Natural killer cell (primary cell): ENCODE measurements around the gene DCAF10. TPM values are rescaled to one million over a fixed set of nuclear protein-coding genes. Genes with fewer than 3 reads are reported as not detected.

Source experiments
- ATAC-seq, 3 donors: fragments of 150-1000 bp in 2 of 3; fragments of 200-7000 bp in 1 of 3; cut with Tn5 transposase; 1 replicate in 1 of 3; 2 replicates in 2 of 3; pipeline ENCODE4 v1.10.0; 2021; ENCODE audit warnings: mild to moderate bottlenecking in 2 of 3, moderate library complexity in 2 of 3
- DNase-seq, 2 donors: peaks; one replicate each; pipeline versions ENCODE4 v3.0.0 to v3.0.0-alpha.2; 2013 to 2021; ENCODE audit warnings: mixed read lengths in 1 of 2
- H3K27ac ChIP-seq: one replicate; pipeline ENCODE4 v1.5.1; 2013; ENCODE audit warnings: mild to moderate bottlenecking, low read length
- H3K27me3 ChIP-seq: one replicate; pipeline ENCODE4 v1.6.1; 2013; ENCODE audit warnings: low read length; ENCODE audit not compliant: control insufficient read depth, insufficient read depth
- H3K36me3 ChIP-seq: one replicate; pipeline ENCODE4 v1.6.1; 2013; ENCODE audit warnings: low read length; ENCODE audit not compliant: control insufficient read depth, insufficient read depth
- H3K4me1 ChIP-seq: one replicate; pipeline ENCODE4 v1.6.1; 2013; ENCODE audit warnings: low read length; ENCODE audit not compliant: control insufficient read depth, insufficient read depth
- H3K4me3 ChIP-seq: one replicate; pipeline ENCODE4 v1.5.1; 2013; ENCODE audit warnings: low read length
- H3K9me3 ChIP-seq: one replicate; pipeline ENCODE4 v1.6.1; 2013; ENCODE audit warnings: low read length; ENCODE audit not compliant: control insufficient read depth, insufficient read depth
- H3K27ac Mint-ChIP-seq, 2 donors: one replicate each; pipeline ENCODE4 v1.8.0; 2022; ENCODE audit warnings: mild to moderate bottlenecking in 2 of 2, mixed read lengths in 2 of 2, moderate library complexity in 1 of 2
- H3K27me3 Mint-ChIP-seq, 2 donors: one replicate each; pipeline ENCODE4 v1.8.0; 2022; ENCODE audit warnings: low read depth in 2 of 2, mixed read lengths in 2 of 2
- H3K36me3 Mint-ChIP-seq: one replicate; pipeline ENCODE4 v1.8.0; 2022; ENCODE audit warnings: mixed read lengths
- H3K4me1 Mint-ChIP-seq, 2 donors: one replicate each; pipeline ENCODE4 v1.8.0; 2022; ENCODE audit warnings: mixed read lengths in 2 of 2
- H3K4me3 Mint-ChIP-seq: one replicate; pipeline ENCODE4 v1.8.0; 2022; ENCODE audit warnings: mild to moderate bottlenecking, moderate library complexity, mixed read lengths
- H3K9me3 Mint-ChIP-seq, 2 donors: one replicate each; pipeline ENCODE4 v1.8.0; 2022; ENCODE audit warnings: mixed read lengths in 2 of 2
- WGBS: methylation state at CpG from one replicate; pipeline ENCODE4 v1.1.7; 2013; ENCODE audit warnings: missing lambda C conversion rate; ENCODE audit not compliant: insufficient coverage; 5-methylcytosine and 5-hydroxymethylcytosine counted together
- intact Hi-C: fragments of 100-400 bp; cut with micrococcal nuclease; formaldehyde crosslinking; loops from one replicate; pipeline ENCODE4 v1.14.2; 2022
- total RNA-seq, 4 donors: library from RNA; stranded (reverse); fragments of 120-200 nt in 1 of 4; gene quantifications; one replicate each; pipeline versions ENCODE4 v1.2.3 to v1.2.4, GENCODE V29; 2013 to 2022
- TF ChIP-seq, protein P1 (sequence below): fragments of 200-600 bp; IDR thresholded peaks from one replicate; pipeline ENCODE4 v1.8.0; 2022; ENCODE audit warnings: antibody characterized with exemption

The DCAF10 gene
- total RNA-seq, 3 donors from 2014 or later (not counting 1 experiment from before 2014, with no cell fraction given): 12.9 to 21.0 (median 18.5) TPM

DNA sequence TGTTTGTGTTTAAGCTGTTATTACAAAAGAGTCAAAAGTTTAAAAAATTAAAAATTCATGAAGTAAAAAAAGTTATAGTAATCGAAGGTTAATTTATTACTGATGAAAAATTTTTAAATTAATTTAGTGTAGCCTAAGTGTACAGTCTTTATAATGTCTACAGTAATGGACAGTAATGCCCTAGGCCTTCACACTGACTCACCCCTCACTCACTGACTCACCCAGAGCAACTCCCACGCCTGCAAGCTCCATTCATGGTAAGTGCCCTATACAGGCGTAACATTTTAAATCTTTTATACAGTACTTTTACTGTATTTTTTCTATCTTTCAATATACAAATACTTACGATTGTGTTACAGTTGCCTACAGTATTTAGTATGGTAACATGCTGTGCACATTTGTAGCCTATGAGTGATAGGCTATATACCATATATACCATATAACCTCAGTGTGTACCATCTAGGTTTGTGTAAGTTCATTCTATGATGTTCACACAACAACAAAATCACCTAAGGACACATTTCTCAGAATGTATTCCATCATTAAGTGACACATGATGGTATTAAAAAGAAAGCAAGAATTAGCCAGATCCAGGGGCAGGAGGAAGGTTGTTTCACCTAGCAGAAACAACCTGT is 40.1 kb downstream of the DCAF10 start:
- peaks cover 8% of the 10 kb centered on the region for H3K36me3 ChIP-seq
- WGBS: 90% methylated on average over 2 of the region's 4 CpGs
- no peaks in the 10 kb centered on the region for H3K27me3 Mint-ChIP-seq

DNA sequence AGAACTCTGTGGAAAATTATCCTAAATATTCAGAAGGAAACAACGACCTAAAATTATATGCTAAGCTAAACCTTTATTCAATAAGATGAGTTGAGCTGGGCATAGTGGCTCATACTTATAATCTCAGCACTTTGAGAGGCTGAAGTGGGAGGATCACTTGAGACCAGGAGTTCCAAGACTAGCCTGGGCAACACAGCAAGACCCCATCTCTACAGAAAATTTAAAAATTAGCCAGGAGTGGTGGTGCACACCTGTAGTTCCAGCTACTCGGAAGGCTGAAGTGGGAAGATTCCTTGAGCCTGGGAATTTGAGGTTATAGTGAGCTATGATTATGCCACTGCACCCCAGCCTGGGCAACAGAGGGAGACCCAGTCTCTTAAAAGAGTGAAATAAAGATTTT is 51.6 kb downstream of the DCAF10 start:
- Histone ChIP-seq H3K36me3 (peaks cover 9% of the 10 kb centered on the region), H3K27ac (no peak overlapping the region), H3K9me3 (no peaks in the 10 kb centered on the region), H3K4me1 (no peaks in the 10 kb centered on the region), H3K27me3 (no peaks in the 10 kb centered on the region), H3K4me3 (no peak overlapping the region)
- WGBS: 100% methylated on average over 1 of the region's 2 CpGs
- TF ChIP-seq, protein P1, sequence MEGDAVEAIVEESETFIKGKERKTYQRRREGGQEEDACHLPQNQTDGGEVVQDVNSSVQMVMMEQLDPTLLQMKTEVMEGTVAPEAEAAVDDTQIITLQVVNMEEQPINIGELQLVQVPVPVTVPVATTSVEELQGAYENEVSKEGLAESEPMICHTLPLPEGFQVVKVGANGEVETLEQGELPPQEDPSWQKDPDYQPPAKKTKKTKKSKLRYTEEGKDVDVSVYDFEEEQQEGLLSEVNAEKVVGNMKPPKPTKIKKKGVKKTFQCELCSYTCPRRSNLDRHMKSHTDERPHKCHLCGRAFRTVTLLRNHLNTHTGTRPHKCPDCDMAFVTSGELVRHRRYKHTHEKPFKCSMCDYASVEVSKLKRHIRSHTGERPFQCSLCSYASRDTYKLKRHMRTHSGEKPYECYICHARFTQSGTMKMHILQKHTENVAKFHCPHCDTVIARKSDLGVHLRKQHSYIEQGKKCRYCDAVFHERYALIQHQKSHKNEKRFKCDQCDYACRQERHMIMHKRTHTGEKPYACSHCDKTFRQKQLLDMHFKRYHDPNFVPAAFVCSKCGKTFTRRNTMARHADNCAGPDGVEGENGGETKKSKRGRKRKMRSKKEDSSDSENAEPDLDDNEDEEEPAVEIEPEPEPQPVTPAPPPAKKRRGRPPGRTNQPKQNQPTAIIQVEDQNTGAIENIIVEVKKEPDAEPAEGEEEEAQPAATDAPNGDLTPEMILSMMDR: no peak
- H3K36me3 Mint-ChIP-seq: no peaks in the 10 kb centered on the region
- H3K27ac Mint-ChIP-seq: no peak overlapping the region
- no peaks in the 10 kb centered on the region for H3K27me3 Mint-ChIP-seq
- DNase-seq (no peak), ATAC-seq (no peak)
- peaks cover 0 to 4% of the 10 kb centered on the region in 2 donors for H3K4me1 Mint-ChIP-seq
- no peaks in the 10 kb centered on the region for H3K9me3 Mint-ChIP-seq
- H3K4me3 Mint-ChIP-seq: no peak overlapping the region
- intact Hi-C loops: no loop called here

More for the DNA sequence above, 40.1 kb downstream of the DCAF10 start:
- Mint-ChIP-seq H3K4me3 (no peak overlapping the region), H3K27ac (no peak overlapping the region), H3K9me3 (no peaks in the 10 kb centered on the region), H3K36me3 (no peaks in the 10 kb centered on the region), H3K4me1 (peaks cover 10 to 13% of the 10 kb centered on the region in 2 donors)
- H3K4me3 ChIP-seq: no peak overlapping the region
- ATAC-seq: no peak
- intact Hi-C loops: no loop called here
- no peaks in the 10 kb centered on the region for H3K4me1 ChIP-seq
- no peak for DNase-seq
- H3K9me3 ChIP-seq: no peaks in the 10 kb centered on the region
- H3K27ac ChIP-seq: no peak overlapping the region
- H3K27me3 ChIP-seq: no peaks in the 10 kb centered on the region
- TF ChIP-seq, protein P1: no peak

DNA sequence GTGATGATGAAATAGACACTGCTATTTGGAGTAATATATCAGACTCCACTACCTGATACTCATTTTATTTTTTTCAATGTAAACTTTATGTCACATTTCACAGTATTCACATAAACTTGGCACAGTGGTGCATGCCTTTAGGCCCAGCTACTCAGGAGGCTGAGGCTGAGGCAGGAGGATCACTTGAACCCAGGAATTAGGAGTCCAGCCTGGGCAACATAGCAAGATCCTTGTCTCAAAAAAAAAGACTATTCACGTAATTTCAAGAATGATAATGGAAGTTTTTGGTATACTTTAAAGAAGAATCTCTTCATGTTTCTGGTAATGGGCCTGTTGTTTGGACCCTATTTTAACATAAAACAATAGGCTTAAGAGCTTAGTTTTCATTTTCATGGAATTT is 56.0 kb downstream of the DCAF10 start:
- no peak for DNase-seq
- no peak for ATAC-seq
- Histone ChIP-seq H3K27me3 (no peaks in the 10 kb centered on the region), H3K4me1 (no peaks in the 10 kb centered on the region), H3K27ac (no peak overlapping the region), H3K4me3 (no peak overlapping the region), H3K36me3 (peaks cover 33% of the 10 kb centered on the region), H3K9me3 (no peaks in the 10 kb centered on the region)
- no CpG with 5 or more reads among the region's 1 CpG for WGBS
- Mint-ChIP-seq H3K36me3 (peaks cover 2% of the 10 kb centered on the region), H3K9me3 (no peaks in the 10 kb centered on the region), H3K27me3 (no peaks in the 10 kb centered on the region), H3K4me1 (no peaks in the 10 kb centered on the region), H3K27ac (no peak overlapping the region), H3K4me3 (no peak overlapping the region)
- intact Hi-C loops: no loop called here
- TF ChIP-seq, protein P1: no peak

GRCh38 chr9:37859043-37859442 is 58.4 kb downstream of the DCAF10 start:
- WGBS: no CpG with 5 or more reads among the region's 1 CpG
- peaks cover 7% of the 10 kb centered on the region for H3K36me3 Mint-ChIP-seq
- H3K27me3 ChIP-seq: no peaks in the 10 kb centered on the region

More at GRCh38 chr9:37859043-37859442, 58.4 kb downstream of the DCAF10 start:
- H3K4me3 Mint-ChIP-seq: no peak overlapping the region
- H3K36me3 ChIP-seq: peaks cover 44% of the 10 kb centered on the region
- no peaks in the 10 kb centered on the region for H3K27me3 Mint-ChIP-seq
- no peaks in the 10 kb centered on the region for H3K9me3 Mint-ChIP-seq
- no peak overlapping the region for H3K4me3 ChIP-seq
- no peak overlapping the region for H3K27ac Mint-ChIP-seq
- H3K9me3 ChIP-seq: no peaks in the 10 kb centered on the region
- intact Hi-C loops: no loop called here
- H3K4me1 Mint-ChIP-seq: no peaks in the 10 kb centered on the region
- no peak for ATAC-seq
- DNase-seq: no peak
- no peaks in the 10 kb centered on the region for H3K4me1 ChIP-seq
- TF ChIP-seq, protein P1: no peak
- no peak overlapping the region for H3K27ac ChIP-seq
